Stimulated activated naive CD4-positive, alpha-beta T cell (primary cell): Measurements from ENCODE around the gene UBE2QL1.

Experiments used
- DNase-seq, 6 experiments: peaks; one replicate each; lab custom pipeline; 2025; lab: John Stamatoyannopoulos, UW

UBE2QL1 gene

GRCh38 chr5:6430418-6431028 is 18.1 kb upstream of the UBE2QL1 start:
- no peak for DNase-seq

GRCh38 chr5:6431214-6432195 is 17.2 kb upstream of the UBE2QL1 start:
- no peak for DNase-seq

GRCh38 chr5:6432206-6432605 is 16.5 kb upstream of the UBE2QL1 start:
- DNase-seq, result no peak

GRCh38 chr5:6434731-6435130 is 13.9 kb upstream of the UBE2QL1 start:
- DNase-seq, result no peak

GRCh38 chr5:6435356-6435755 is 13.3 kb upstream of the UBE2QL1 start:
- no peak for DNase-seq

- no peak for DNase-seq
These were observed 11.8 kb upstream of the UBE2QL1 start for GRCh38 chr5:6436715-6437331.

- DNase-seq, result no peak
These were observed 8.8 kb upstream of the UBE2QL1 start for GRCh38 chr5:6439588-6440550.

GRCh38 chr5:6442333-6442732 is 6.3 kb upstream of the UBE2QL1 start:
- DNase-seq, result no peak

- no peak for DNase-seq
These were observed 5.3 kb upstream of the UBE2QL1 start for GRCh38 chr5:6443326-6443725.

- DNase-seq, result no peak
These were observed 2.6 kb upstream of the UBE2QL1 start for GRCh38 chr5:6446042-6446441.

- DNase-seq, result no peak
These were observed 1.9 kb upstream of the UBE2QL1 start for GRCh38 chr5:6446626-6447309.

GRCh38 chr5:6447384-6448140 is 1.1 kb upstream of the UBE2QL1 start:
- DNase-seq, result no peak

GRCh38 chr5:6448141-6448491 is 543 bp upstream of the UBE2QL1 start:
- no peak for DNase-seq

- no peak for DNase-seq
These were observed 953 bp downstream of the UBE2QL1 start for GRCh38 chr5:6449465-6450158.

GRCh38 chr5:6450319-6450833 is 1.7 kb downstream of the UBE2QL1 start:
- no peak for DNase-seq

- DNase-seq, result no peak
These were observed 4.2 kb downstream of the UBE2QL1 start for GRCh38 chr5:6452622-6453504.

- no peak for DNase-seq
These were observed 5.4 kb downstream of the UBE2QL1 start for GRCh38 chr5:6453937-6454560.

GRCh38 chr5:6454628-6455053 is 6.0 kb downstream of the UBE2QL1 start:
- no peak for DNase-seq
